T-helper 17 cell (primary cell): ENCODE data around the gene FLRT3. TPM values are rescaled to one million over a fixed set of nuclear protein-coding genes. Genes with fewer than 3 reads are reported as not detected.

ENCODE experiments used
- ATAC-seq: fragments of 150-1000 bp; cut with Tn5 transposase; 2 replicates; pipeline ENCODE4 v1.10.0; 2021; ENCODE audit warnings: mild to moderate bottlenecking, moderate library complexity
- DNase-seq, 3 donors: peaks; one replicate each; pipeline versions ENCODE4 v3.0.0 to v3.0.0-alpha.2; 2020 to 2021
- H3K9me3 ChIP-seq: one replicate; pipeline ENCODE4 v1.7.0; 2013; ENCODE audit warnings: low read length, mild to moderate bottlenecking; ENCODE audit not compliant: control insufficient read depth, poor library complexity, severe bottlenecking
- H3K27ac Mint-ChIP-seq: one replicate; pipeline ENCODE4 v1.8.0; 2022; ENCODE audit warnings: mild to moderate bottlenecking, moderate library complexity, mixed read lengths
- H3K27me3 Mint-ChIP-seq: one replicate; pipeline ENCODE4 v1.8.0; 2022; ENCODE audit warnings: mixed read lengths
- H3K36me3 Mint-ChIP-seq: one replicate; pipeline ENCODE4 v1.8.0; 2022; ENCODE audit warnings: low read depth, mixed read lengths
- H3K4me1 Mint-ChIP-seq: one replicate; pipeline ENCODE4 v1.8.0; 2022; ENCODE audit warnings: mild to moderate bottlenecking, mixed read lengths
- H3K4me3 Mint-ChIP-seq: one replicate; pipeline ENCODE4 v1.8.0; 2022; ENCODE audit warnings: mild to moderate bottlenecking, moderate library complexity, mixed read lengths
- total RNA-seq, 4 donors: library from RNA in 2 of 4; stranded (reverse) in 2 of 4; gene quantifications; one replicate each; pipeline ENCODE4 v1.2.3 and lab custom pipeline; 2022 to 2026

Gene FLRT3
- total RNA-seq, 2 donors from 2014 or later, result not detected

DNA sequence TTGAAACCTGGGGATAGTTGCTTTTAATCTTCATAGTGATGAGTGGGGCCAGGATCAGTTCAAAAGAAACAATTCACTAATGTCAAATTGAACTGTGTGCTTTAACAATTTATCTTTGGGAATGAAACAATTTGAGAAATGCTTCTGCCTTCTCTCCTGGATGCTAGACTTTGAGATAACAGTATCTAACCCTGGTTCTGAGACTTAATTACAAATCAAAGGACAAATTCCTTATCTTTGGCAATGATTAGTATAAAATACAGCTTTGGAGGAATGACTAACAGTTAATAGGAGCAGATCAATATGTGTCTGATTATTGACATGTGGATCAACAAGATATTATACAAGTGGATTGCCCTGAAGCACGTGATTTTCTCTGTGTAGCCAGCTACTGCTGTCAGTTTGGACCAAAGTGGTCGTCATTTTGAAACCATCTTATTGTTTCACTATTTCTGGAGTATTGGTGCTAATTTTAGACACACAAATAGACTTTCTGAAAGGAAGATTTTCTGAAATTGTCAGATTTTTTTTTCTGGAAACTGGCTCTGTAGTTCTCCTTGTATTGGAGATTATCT, 6.2 kb upstream of the FLRT3 start:
- ATAC-seq (no peak), DNase-seq (no peak)
- no peak overlapping the region for H3K4me3 Mint-ChIP-seq
- H3K27ac Mint-ChIP-seq, result no peak overlapping the region
- no peaks in the 10 kb centered on the region for H3K27me3 Mint-ChIP-seq
- no peaks in the 10 kb centered on the region for H3K36me3 Mint-ChIP-seq
- H3K9me3 ChIP-seq, result no peaks in the 10 kb centered on the region
- no peaks in the 10 kb centered on the region for H3K4me1 Mint-ChIP-seq

DNA sequence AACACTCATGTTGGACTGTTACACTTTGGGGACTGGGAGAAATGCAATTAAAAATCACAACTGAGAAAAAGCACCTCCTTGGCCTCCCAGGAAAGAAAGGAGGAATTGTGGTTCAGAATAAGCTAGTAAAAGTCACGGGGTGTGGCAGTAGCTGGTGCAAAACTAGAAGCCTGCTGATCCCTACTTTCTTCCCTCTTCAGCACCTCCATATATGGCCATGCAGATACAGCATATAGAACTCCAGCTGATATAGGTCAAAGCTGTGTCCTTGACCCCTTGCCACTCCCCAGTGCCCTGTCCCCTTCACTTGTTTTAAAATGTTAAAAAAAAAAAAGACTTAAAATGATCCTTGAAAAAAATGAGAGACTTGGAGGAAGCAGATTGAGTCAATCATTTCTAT, 5.5 kb upstream of the FLRT3 start:
- no peak for ATAC-seq
- H3K27ac Mint-ChIP-seq, result no peak overlapping the region
- H3K36me3 Mint-ChIP-seq, result no peaks in the 10 kb centered on the region
- DNase-seq, result no peak
- no peak overlapping the region for H3K4me3 Mint-ChIP-seq
- H3K4me1 Mint-ChIP-seq, result no peaks in the 10 kb centered on the region
- no peaks in the 10 kb centered on the region for H3K9me3 ChIP-seq
- H3K27me3 Mint-ChIP-seq, result no peaks in the 10 kb centered on the region

DNA sequence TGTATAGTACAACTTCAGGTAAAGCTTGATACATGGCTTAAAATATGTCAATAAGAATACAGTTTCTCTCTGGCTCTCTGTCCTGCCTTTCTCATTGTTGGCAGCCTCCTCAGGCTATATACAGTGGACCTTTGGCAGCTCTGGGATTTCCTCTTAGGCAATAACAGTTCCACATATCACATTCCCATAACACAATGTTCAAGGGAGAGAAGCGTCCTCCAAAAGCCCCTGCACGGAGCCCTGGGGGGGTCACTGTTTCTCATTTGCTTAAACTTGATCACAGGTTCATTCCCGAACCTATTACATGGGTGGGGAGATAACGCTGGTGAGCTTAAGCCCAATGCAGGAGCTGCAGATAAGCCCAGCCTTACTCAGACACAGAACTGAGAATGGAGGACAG, 4.4 kb upstream of the FLRT3 start:
- no peak overlapping the region for H3K27ac Mint-ChIP-seq
- no peaks in the 10 kb centered on the region for H3K4me1 Mint-ChIP-seq
- no peaks in the 10 kb centered on the region for H3K36me3 Mint-ChIP-seq
- no peaks in the 10 kb centered on the region for H3K9me3 ChIP-seq
- ATAC-seq (no peak), DNase-seq (no peak)
- no peaks in the 10 kb centered on the region for H3K27me3 Mint-ChIP-seq
- no peak overlapping the region for H3K4me3 Mint-ChIP-seq

DNA sequence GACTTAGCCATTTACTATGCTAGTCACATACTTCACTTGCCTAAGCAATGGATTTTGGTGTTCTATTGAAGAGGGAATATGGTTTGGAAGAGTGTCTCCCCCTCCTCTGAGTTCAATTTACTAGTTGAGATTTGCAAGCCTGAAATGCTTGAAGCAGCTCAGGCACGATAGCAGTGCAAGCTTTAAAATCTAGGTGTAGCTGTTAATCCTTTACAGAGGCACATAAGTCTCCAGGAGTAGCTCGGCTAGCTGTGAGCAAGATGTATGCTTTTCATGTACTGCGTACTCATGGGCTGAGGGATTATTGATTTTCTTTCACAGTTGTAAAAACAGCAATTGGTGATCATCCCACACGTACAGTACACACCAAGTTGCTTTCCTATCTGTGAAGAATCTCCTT, 726 bp downstream of the FLRT3 start:
- DNase-seq (no peak), ATAC-seq (no peak)
- H3K4me1 Mint-ChIP-seq, result no peaks in the 10 kb centered on the region
- H3K36me3 Mint-ChIP-seq, result no peaks in the 10 kb centered on the region
- no peaks in the 10 kb centered on the region for H3K27me3 Mint-ChIP-seq
- H3K27ac Mint-ChIP-seq, result no peak overlapping the region
- no peak overlapping the region for H3K4me3 Mint-ChIP-seq
- no peaks in the 10 kb centered on the region for H3K9me3 ChIP-seq

DNA sequence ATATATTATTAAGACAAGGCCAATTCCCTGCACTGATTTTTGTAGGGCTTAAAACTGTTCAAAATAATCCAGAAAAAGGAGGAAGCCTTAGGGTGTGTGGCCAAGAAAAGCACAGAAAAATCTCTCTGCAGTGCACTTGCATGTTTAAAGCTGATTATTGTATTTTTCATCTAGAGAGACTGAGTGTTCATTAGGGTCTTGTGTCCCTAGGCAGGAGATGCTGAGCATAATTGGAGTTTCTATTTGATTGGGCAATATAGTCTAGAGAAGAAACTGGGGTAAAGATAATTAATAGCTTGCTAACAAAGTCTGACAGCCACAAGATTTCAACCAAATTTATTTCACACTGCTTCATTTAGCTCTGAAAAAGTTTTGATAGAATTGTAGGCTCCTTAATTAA, 2.4 kb downstream of the FLRT3 start:
- Mint-ChIP-seq H3K36me3 (no peaks in the 10 kb centered on the region), H3K27me3 (no peaks in the 10 kb centered on the region), H3K4me1 (no peaks in the 10 kb centered on the region), H3K27ac (no peak overlapping the region), H3K4me3 (no peak overlapping the region)
- DNase-seq (no peak), ATAC-seq (no peak)
- no peaks in the 10 kb centered on the region for H3K9me3 ChIP-seq

DNA sequence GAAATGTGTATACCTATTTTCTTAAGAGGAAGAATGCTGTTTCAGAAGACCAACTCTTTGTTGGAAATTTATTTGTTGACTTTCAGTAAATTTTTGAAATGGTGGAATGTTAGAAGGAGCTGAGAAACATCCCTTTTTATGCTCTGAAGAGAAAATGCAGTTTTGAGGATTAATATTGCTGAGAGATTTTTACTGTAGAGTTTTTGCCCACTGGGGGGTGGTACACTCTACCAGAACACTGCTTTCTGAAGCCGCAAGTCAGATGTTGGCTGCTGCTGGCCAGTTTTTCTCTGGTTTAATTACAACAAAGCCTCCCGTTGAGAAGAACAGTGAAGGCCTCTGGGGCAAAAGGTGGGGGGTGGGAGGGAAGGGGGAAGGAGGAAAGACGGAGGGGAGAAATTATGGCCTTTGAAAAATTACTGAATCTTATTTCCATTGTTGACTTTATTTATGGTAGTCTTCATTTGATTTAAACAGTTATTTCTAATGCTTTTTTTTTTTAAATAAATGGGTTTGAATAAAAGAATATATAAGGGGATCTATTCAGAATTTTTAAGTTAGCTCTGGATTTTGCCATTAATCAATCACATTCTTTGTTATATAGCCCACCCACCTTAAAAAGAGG, 3.0 kb downstream of the FLRT3 start:
- no peak overlapping the region for H3K27ac Mint-ChIP-seq
- no peak overlapping the region for H3K4me3 Mint-ChIP-seq

DNA sequence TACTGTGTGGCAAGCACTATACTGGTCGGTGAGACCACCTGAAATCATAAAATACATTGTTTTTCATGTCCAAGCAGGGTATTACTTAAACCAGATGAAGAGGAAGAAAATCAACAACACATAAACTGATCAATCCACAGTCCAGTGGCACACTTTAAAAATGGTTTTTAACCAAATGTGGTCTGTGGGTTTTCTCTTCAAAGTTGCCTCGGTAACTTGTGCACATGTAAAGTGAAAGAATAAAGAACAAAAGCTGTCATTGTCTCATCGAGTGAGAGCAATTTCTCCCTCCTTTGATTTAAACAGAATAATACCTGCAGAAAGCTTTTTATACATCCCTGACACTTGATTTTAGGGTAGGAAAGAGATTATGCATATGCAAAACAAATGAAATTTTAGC, 3.7 kb downstream of the FLRT3 start:
- Mint-ChIP-seq H3K4me3 (no peak overlapping the region), H3K27ac (no peak overlapping the region), H3K27me3 (no peaks in the 10 kb centered on the region), H3K4me1 (no peaks in the 10 kb centered on the region), H3K36me3 (no peaks in the 10 kb centered on the region)
- DNase-seq, result no peak
- ATAC-seq, result no peak
- H3K9me3 ChIP-seq, result no peaks in the 10 kb centered on the region

More for the DNA sequence above, 3.0 kb downstream of the FLRT3 start:
- ATAC-seq (no peak), DNase-seq (no peak)
- Mint-ChIP-seq H3K27me3 (no peaks in the 10 kb centered on the region), H3K4me1 (no peaks in the 10 kb centered on the region), H3K36me3 (no peaks in the 10 kb centered on the region)
- no peaks in the 10 kb centered on the region for H3K9me3 ChIP-seq

DNA sequence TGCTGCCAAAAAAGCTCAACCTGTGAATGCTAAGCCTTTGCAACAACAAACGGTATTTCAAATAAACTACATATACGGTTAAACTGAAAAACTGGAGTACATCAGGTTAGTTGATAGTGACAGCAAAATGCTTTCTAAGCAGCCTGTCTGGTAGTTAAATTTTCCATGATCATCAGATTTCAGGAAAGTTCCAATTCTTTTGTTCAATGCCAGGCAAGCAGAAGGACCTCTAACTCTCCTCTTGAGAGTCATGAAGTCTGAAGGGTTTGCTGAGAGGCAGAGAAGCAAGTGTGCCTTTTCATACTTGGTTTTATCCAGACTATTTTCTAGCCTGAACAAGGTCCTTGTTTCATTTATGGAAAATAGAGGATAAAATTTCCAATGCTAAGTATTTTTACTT, 4.5 kb downstream of the FLRT3 start:
- H3K4me3 Mint-ChIP-seq, result no peak overlapping the region
- H3K9me3 ChIP-seq, result no peaks in the 10 kb centered on the region
- no peaks in the 10 kb centered on the region for H3K4me1 Mint-ChIP-seq
- no peaks in the 10 kb centered on the region for H3K27me3 Mint-ChIP-seq
- H3K27ac Mint-ChIP-seq, result no peak overlapping the region
- ATAC-seq, result no peak
- no peaks in the 10 kb centered on the region for H3K36me3 Mint-ChIP-seq
- no peak for DNase-seq

DNA sequence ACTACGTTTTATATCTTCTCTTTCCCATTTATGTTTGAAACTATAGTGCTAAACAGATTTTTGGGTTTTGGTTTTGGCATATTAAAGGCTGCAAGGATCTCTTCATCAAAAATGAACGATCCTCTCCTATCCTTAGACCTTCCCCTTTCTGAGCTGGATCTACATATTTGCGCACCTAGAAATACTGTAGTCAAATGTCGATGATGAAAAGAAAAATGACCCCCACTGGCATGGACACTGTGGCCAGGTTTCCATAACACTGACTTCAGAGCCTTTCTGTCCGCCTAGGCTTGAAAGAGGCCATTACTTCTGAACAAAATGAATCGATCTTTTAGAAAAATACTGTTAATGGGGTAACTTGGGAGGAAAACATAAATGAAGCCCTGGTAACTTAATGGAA, 5.8 kb downstream of the FLRT3 start:
- Mint-ChIP-seq H3K27ac (no peak overlapping the region), H3K4me1 (no peaks in the 10 kb centered on the region), H3K4me3 (no peak overlapping the region), H3K36me3 (no peaks in the 10 kb centered on the region), H3K27me3 (no peaks in the 10 kb centered on the region)
- ATAC-seq (no peak), DNase-seq (no peak)
- no peaks in the 10 kb centered on the region for H3K9me3 ChIP-seq

DNA sequence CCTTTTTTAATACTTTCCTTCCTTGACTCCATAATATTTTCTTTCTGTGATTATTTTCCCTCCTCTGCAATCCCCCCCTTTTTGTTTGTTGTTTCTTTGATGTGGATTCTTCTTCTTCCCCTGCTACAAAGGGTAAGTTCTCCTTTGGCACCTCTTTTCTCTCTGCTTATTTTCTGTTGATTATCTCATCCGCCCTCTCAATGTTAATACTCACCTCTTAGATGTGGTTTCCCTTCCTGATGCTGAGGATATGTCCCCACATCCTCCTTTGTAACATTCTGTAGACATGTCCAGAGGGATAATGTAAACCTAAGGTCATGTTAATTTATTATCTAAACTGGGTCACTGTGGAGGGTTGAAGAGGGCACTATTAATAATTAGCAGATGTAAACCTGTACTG, 17.7 kb downstream of the FLRT3 start:
- DNase-seq (no peak), ATAC-seq (no peak)
- no peaks in the 10 kb centered on the region for H3K36me3 Mint-ChIP-seq
- no peak overlapping the region for H3K27ac Mint-ChIP-seq
- H3K9me3 ChIP-seq, result peaks cover 2% of the 10 kb centered on the region
- no peaks in the 10 kb centered on the region for H3K4me1 Mint-ChIP-seq
- no peak overlapping the region for H3K4me3 Mint-ChIP-seq
- no peaks in the 10 kb centered on the region for H3K27me3 Mint-ChIP-seq

DNA sequence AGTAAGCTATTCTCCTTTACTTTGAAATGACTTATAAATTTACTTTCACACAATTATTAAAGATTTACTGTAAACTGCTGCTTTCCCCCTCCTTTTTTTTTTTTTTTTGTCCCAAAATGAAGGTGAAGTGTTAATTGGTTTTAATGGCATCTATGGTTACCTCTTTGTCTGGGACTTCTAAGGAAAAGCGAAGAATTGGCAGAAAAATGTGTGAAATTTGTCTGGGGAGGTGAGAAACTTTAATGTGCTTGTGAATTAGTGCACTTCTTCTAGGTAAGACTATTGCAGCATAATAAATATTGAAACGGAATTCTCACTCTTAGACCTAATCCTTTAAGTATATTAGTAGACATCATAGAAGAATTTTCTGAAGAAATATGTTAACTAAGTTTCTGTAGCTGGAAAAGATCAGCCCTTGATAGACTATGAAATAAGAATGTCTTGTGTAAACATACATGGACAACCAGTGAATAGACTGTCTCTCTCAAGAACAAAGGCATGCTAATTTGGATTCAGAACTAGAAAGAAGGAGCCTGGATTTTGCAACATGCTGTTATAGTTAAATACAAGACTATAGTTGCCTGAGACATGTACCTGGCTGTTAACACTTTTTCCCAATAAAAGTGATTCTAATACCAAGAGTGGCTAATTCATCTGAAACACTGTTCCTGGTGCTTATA, 23.9 kb downstream of the FLRT3 start:
- H3K27me3 Mint-ChIP-seq, result no peaks in the 10 kb centered on the region
- no peaks in the 10 kb centered on the region for H3K9me3 ChIP-seq
- no peak overlapping the region for H3K27ac Mint-ChIP-seq
- H3K36me3 Mint-ChIP-seq, result no peaks in the 10 kb centered on the region
- DNase-seq, result no peak
- H3K4me1 Mint-ChIP-seq, result no peaks in the 10 kb centered on the region
- H3K4me3 Mint-ChIP-seq, result no peak overlapping the region
- no peak for ATAC-seq

DNA sequence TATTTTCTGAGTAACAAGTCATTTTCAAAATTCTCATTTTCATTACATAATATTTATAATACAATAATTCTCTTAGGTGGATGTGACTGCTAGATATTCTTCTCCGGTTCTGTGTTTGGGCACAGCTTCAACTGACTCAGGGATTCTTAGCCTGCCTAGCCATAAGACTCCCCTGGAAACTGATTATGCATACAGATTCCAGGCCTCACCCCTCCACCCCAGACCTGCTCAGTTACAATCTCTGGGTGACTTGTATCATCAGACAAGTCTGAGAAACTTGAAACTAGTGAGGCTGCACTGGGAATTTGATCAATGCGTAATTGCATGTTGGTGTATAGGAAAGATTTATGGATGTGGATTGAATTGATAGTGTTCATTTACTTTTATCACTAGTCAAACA, 25.4 kb downstream of the FLRT3 start:
- no peak overlapping the region for H3K27ac Mint-ChIP-seq
- H3K9me3 ChIP-seq, result no peaks in the 10 kb centered on the region
- no peak for DNase-seq
- no peak for ATAC-seq
- H3K4me3 Mint-ChIP-seq, result no peak overlapping the region
- H3K4me1 Mint-ChIP-seq, result no peaks in the 10 kb centered on the region
- H3K36me3 Mint-ChIP-seq, result no peaks in the 10 kb centered on the region
- H3K27me3 Mint-ChIP-seq, result no peaks in the 10 kb centered on the region

DNA sequence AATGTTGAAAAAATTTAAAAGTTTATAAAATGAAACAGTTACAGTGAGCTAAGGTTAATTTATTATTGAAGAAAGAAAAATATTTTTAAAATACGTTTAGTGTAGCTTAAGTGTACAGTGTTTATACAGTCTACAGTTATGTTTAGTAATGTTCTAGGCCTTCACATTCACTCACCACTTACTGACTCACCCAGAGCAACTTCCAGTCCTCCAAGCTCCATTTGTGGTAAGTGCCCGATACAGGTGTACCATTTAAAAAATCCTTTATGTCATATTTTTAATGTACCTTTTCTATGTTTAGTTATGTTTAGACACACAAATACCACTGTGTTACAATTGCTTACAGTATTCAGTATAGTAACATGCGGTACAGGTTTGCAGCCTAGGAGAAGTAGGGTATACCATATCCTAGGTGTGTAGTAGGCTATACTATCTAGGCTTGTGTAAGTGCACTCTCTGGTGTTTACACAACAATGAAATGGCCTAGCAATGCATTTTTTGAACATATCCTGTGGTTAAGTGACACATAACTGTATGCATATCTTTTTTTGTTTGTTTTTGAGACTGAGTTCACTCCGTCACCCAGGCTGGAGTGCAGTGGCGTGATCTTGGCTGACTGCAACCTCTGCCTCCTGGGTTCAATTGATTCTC, 26.3 kb downstream of the FLRT3 start:
- Mint-ChIP-seq H3K4me1 (no peaks in the 10 kb centered on the region), H3K27me3 (no peaks in the 10 kb centered on the region), H3K4me3 (no peak overlapping the region), H3K36me3 (no peaks in the 10 kb centered on the region), H3K27ac (no peak overlapping the region)
- DNase-seq, result no peak
- H3K9me3 ChIP-seq, result no peaks in the 10 kb centered on the region
- ATAC-seq, result no peak
